AG04450 (cell line): ENCODE results near the gene RASSF5. TPM values are rescaled to one million over a fixed set of nuclear protein-coding genes. Genes with fewer than 3 reads are reported as not detected.
A peak's percentile ranks its signal among the peaks of the same experiment; 100 is the strongest.

Experiments
- CTCF ChIA-PET: fragments of 300-600, 350-600 bp; formaldehyde crosslinking; extraction: SDS; loops from one replicate; lab custom pipeline; 2022; ENCODE audit warnings: antibody characterized with exemption, inconsistent platforms; lab: Charles Lee
- POLR2A ChIA-PET: fragments of 350-600 bp; formaldehyde crosslinking; extraction: SDS; loops from one replicate; lab custom pipeline; 2021; ENCODE audit warnings: antibody characterized with exemption, inconsistent platforms; lab: Yijun Ruan, JAX
- DNase-seq: peaks from one replicate; pipeline ENCODE4 v3.0.0-alpha.2; 2011; ENCODE audit warnings: low read depth, low spot score
- H3K27ac ChIP-seq: one replicate; pipeline ENCODE4 v1.5.1; 2012; ENCODE audit warnings: low read depth, low read length, control low read depth
- H3K27me3 ChIP-seq: one replicate; pipeline ENCODE4 v1.6.0; 2012; ENCODE audit warnings: low read length; ENCODE audit not compliant: control insufficient read depth, insufficient read depth
- H3K4me3 ChIP-seq: 2 replicates; pipeline ENCODE4 v1.5.1; 2011; ENCODE audit warnings: mild to moderate bottlenecking, low read depth, low read length, control low read depth
- H3K9me3 ChIP-seq: 2 replicates; pipeline ENCODE4 v1.5.1; 2012; ENCODE audit warnings: low read length; ENCODE audit not compliant: control insufficient read depth, insufficient read depth
- polyA plus RNA-seq: library from polyadenylated mRNA; depleted of rRNA; stranded (reverse); fragments of >200 nt; gene quantifications from 2 replicates; pipeline ENCODE4 v1.2.3, GENCODE V29; 2011
- TF ChIP-seq, protein P1 (sequence below): IDR thresholded peaks from 2 replicates; pipeline ENCODE4 v1.5.1; 2011; ENCODE audit warnings: low read depth, low read length, control low read depth, inconsistent platforms

Gene RASSF5
- polyA plus RNA-seq, 1 experiment: 2.3 TPM

- ChIA-PET CTCF (interaction anchor here (0.7 to 6.2 kb wide), 5 partner anchors 13 to 109 kb away, joined by 4 to 28 read pairs (median 9); partner anchors contain the start of gene EIF2D), POLR2A (interaction anchor here (0.6 to 1.2 kb wide), 2 partner anchors 10 to 71 kb away, joined by 3 to 4 read pairs; no protein-coding TSS in a partner anchor)
- Histone ChIP-seq H3K27me3 (peaks cover 6% of the 10 kb centered on the region), H3K27ac (peak overlapping the region; percentile 71), H3K4me3 (no peak overlapping the region), H3K9me3 (no peaks in the 10 kb centered on the region; the same call in 1 of the 2 replicates)
- DNase-seq: peak; percentile 90
- TF ChIP-seq, protein P1, sequence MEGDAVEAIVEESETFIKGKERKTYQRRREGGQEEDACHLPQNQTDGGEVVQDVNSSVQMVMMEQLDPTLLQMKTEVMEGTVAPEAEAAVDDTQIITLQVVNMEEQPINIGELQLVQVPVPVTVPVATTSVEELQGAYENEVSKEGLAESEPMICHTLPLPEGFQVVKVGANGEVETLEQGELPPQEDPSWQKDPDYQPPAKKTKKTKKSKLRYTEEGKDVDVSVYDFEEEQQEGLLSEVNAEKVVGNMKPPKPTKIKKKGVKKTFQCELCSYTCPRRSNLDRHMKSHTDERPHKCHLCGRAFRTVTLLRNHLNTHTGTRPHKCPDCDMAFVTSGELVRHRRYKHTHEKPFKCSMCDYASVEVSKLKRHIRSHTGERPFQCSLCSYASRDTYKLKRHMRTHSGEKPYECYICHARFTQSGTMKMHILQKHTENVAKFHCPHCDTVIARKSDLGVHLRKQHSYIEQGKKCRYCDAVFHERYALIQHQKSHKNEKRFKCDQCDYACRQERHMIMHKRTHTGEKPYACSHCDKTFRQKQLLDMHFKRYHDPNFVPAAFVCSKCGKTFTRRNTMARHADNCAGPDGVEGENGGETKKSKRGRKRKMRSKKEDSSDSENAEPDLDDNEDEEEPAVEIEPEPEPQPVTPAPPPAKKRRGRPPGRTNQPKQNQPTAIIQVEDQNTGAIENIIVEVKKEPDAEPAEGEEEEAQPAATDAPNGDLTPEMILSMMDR: no peak
Observed at GRCh38 chr1:206503591-206504362, 3.6 kb upstream of the RASSF5 start.

GRCh38 chr1:206504363-206504713, 3.0 kb upstream of the RASSF5 start:
- DNase-seq: no peak
- POLR2A ChIA-PET: interaction anchor here (0.6 to 1.2 kb wide), 2 partner anchors 11 to 71 kb away, joined by 3 to 4 read pairs; no protein-coding TSS in a partner anchor
- Histone ChIP-seq H3K27me3 (peaks cover 7% of the 10 kb centered on the region), H3K27ac (peak overlapping the region; percentile 71), H3K4me3 (no peak overlapping the region), H3K9me3 (no peaks in the 10 kb centered on the region; the same call in 1 of the 2 replicates)
- TF ChIP-seq, protein P1: no peak
- CTCF ChIA-PET: interaction anchor here (2.1 to 3.9 kb wide), 3 partner anchors 14 to 80 kb away, joined by 9 to 24 read pairs (median 16); no protein-coding TSS in a partner anchor

DNA sequence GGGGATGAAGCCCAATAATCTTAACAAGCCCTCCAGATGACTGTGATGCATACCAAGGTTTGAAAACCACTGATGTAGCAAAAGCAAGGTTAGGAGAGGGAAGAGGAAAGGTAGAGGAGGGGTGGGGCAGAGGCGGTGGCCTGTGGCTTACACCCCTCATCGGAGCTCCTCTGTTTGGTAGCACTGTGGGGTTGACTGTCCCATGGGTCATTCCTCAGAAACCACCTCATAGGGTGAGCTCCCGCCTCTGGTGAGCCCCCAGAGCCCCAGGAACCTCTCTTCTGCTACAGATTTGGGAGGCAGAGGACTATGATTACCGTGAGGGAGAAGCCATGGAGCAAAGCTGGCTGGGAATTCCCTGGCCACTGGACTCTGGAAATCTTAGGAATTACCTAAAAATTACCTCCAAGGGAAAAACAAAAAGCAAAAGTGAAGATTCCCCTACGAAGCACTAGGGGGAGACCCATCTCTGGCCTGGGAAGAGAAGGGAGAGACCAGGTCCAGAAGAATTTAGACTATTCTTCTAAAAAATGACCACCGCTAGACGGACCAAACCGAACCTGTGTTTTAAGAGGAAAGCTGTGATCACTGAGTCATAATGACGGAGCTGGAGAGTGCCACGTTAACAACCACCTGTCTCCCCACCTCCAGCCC, 1.5 kb upstream of the RASSF5 start:
- POLR2A ChIA-PET: no interaction called here
- Histone ChIP-seq H3K9me3 (no peaks in the 10 kb centered on the region; the same call in 1 of the 2 replicates), H3K27ac (no peak overlapping the region), H3K27me3 (peaks cover 8% of the 10 kb centered on the region), H3K4me3 (no peak overlapping the region)
- DNase-seq: no peak
- TF ChIP-seq, protein P1: peak; percentile 78
- CTCF ChIA-PET: interaction anchor here (0.7 to 3.9 kb wide), 9 partner anchors 10 to 158 kb away, joined by 3 to 24 read pairs (median 5); partner anchors contain the start of gene EIF2D

DNA sequence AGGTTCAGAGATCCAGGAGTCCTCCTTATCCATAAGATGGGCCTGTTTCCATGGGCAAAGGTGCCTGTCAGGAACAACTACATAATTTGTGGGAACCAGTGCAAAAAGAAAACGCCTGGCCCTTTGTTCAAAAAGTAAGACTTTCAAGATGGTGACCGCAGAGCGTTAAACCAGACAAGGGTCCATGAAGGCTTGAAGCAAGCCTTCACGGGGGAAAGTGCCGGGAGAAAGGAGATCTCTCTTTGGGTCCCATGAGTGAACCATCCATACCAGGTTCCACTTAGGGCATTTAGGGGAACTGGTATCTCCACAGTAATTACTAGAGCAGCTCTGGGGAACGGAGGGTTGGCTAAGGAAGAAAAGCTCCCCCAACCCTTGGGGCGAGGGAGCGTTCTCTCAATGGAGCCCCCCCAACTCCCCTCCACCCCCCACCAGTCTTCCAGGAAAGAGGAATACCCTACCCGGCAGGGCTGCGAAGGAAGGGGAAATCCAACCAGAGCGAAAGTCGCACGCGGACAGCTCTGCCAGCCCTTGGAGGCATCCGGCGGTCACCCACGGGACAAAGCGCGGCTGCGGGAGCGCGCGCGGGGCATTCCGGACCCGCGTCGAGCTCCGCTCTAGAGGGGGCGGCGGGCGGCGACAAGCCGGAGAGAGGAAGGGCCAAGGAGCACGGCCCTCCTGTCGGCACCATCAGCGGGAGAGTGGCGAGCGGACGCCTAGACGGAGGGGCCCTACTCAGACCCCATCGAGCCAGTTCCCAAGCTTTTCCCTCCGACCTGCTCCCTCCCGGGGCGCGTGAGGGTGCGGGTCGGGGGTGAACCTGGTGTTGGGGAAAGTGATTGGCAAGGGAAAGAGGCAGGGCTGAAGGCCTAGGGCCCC, 687 bp upstream of the RASSF5 start:
- ChIA-PET CTCF (interaction anchor here (0.7 to 3.9 kb wide), 12 partner anchors 10 to 157 kb away, joined by 3 to 24 read pairs (median 4); partner anchors contain the start of gene EIF2D), POLR2A (interaction anchor here (1.2 to 1.3 kb wide), 2 partner anchors 16 to 106 kb away, joined by 3 to 10 read pairs; partner anchors contain the start of gene EIF2D)
- Histone ChIP-seq H3K4me3 (peak overlapping the region; percentile 60), H3K9me3 (no peaks in the 10 kb centered on the region; the same call in 1 of the 2 replicates), H3K27me3 (peaks cover 8% of the 10 kb centered on the region), H3K27ac (no peak overlapping the region)
- TF ChIP-seq, protein P1: no peak
- DNase-seq: no peak
